Amniotic epithelial cell (primary cell): Measurements from ENCODE around the gene CDH23.

Source experiments
- DNase-seq: peaks from one replicate; pipeline ENCODE4 v3.0.0-alpha.2; 2010; ENCODE audit warnings: low read depth

CDH23 gene

GRCh38 chr10:71538608-71539260 is 142.0 kb downstream of the CDH23 start:
- no peak for DNase-seq

DNA sequence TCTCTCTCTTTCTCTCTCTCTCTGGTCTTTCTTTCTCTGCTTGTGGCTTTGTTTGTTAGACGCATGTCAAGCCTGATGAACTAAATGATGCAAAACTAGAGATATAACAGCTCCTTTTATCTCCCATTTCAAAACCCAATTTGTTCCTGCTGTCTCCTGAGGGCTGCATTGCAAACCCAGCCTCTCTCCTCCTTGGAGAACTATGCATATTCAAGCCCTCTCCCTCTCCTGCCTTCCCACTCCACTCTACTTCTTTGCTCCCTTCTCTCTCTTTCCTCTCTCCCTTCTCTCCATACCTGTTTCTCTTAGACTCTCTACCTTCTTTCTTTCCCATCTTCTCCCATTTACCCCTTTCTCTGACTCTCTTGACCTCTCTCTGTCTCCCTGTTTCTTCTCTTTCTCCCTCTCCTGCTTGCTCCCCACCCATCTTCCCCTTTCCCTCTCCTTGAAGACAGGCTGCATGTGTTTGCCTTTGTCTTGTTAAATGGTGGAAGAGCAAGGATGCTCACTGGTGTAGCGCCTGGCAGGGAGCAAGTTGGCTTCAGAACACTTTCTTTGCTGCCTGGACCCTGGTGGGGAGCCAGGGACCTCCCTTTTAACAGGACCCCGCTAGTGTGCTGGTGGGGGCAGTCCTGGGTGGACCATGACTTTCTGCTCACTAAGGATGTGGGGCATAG is 142.9 kb downstream of the CDH23 start:
- DNase-seq, result no peak

GRCh38 chr10:71542478-71542877 is 145.8 kb downstream of the CDH23 start:
- no peak for DNase-seq

DNA sequence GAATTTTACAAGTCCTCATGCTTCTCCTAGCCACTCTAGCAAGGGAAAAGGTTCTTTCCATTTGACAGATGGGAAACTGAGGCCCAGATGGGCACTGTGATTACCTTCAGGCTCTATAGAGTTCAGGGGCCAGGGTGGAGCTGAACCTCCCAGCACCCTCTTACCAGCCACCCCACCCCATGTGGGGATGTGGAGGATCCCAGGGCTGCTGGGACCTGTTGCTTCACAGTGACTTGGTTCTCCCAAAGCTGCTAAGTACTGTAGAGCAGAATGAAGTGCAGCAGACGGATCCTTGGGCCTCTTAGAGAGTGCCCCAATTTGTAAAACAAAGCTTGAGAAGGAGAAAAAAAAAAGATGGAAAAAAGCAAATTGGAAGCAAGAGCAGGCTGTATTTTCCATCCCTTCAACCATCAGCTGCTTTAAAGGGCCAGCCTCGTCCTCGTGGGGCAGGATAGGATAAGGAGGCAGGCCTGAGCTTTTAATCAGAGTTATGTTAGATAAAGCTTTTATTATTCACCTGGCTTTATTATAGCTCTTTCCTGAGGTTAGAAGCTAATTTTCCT is 147.0 kb downstream of the CDH23 start:
- no peak for DNase-seq

DNA sequence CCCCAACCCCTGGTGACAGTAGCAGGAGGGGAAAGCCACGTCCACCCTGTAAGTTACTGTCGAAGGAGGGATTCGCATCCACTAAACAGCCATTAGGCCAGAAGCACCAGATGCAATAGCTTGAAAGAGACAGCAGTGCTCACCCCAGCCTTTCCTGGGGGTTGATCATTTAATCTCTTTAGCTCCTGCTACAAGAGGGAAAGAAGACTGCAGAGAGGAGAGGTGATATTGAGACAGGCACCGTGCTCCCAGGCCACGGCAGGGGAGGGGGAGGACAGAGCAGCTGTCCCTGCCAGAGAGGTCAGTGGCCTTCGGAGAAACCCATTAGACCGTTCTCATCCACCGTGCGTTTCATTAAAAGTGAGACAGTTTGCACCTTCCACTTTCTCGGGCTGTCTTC is 148.3 kb downstream of the CDH23 start:
- DNase-seq, result no peak

- DNase-seq, result no peak
Observed at GRCh38 chr10:71546220-71546619, 149.5 kb downstream of the CDH23 start.

DNA sequence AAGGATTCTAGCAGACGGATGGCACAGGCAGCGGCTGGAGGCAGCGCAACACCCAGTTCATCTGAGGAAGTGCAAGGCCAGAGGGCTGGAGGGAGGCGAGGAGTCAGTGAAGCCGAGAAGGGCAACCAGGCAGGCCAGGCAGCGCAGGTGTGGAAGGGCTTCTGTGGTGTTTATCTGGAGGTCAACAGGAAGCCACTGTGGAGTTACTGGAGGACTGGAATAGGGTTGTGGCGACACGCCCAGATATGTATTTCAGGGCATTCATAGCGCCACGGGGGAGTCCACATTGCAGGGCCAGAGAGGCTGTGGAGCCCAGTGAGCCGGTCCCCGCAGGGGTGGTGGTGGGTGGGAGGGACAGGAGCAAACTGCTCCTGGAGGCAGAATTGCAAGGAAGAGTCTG is 150.6 kb downstream of the CDH23 start:
- no peak for DNase-seq

- DNase-seq, result peak; percentile 17
Observed at GRCh38 chr10:71547876-71548846, 151.4 kb downstream of the CDH23 start.

GRCh38 chr10:71549766-71550533 is 153.2 kb downstream of the CDH23 start:
- no peak for DNase-seq

GRCh38 chr10:71550628-71551027 is 153.9 kb downstream of the CDH23 start:
- no peak for DNase-seq

GRCh38 chr10:71551970-71552369 is 155.2 kb downstream of the CDH23 start:
- DNase-seq, result no peak

DNA sequence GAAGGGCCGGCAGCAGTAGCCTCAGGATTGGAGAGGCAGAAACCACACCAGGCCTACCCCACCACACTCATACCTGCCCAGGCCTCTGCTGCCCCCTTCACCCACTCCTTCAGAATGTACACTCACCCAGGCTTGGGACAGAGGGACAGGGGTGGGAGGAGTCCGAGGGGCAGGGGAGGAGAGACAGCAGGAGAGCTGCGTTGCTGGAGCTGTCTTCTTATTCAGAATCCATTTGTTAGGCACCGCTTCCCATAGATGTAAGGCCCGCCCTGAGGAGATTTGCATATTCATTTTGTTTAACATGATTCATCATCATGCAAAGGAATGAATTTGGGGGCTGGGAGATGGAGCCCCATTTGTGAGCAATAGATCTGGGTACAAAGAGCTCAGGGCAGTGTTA is 156.7 kb downstream of the CDH23 start:
- no peak for DNase-seq

GRCh38 chr10:71554671-71555070 is 158.0 kb downstream of the CDH23 start:
- DNase-seq, result no peak

- DNase-seq, result no peak
Observed at GRCh38 chr10:71555087-71555723, 158.5 kb downstream of the CDH23 start.

DNA sequence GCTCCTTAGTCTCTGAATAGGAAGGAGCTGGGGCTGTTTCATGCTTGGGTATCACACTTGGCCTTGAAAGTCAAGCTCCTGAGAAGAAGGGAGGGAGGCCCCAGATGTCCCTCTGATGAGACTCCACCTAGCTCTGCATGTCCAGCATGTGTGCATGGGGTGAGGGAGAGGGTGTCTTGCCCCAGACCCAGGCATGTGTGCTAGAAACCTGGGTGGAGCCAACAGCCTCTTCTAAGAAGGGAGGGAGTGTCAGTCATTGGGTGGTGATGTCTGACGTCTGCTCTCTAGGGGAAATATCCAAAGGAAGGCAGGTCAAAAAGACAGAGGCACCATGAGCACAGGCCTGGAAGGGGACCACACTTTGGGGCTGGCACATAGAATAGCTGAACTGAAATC is 159.0 kb downstream of the CDH23 start:
- DNase-seq, result no peak

GRCh38 chr10:71558991-71559390 is 162.3 kb downstream of the CDH23 start:
- no peak for DNase-seq

GRCh38 chr10:71561003-71561574 is 164.4 kb downstream of the CDH23 start:
- no peak for DNase-seq

GRCh38 chr10:71562181-71562580 is 165.5 kb downstream of the CDH23 start:
- no peak for DNase-seq

GRCh38 chr10:71562904-71563303 is 166.2 kb downstream of the CDH23 start:
- no peak for DNase-seq

DNA sequence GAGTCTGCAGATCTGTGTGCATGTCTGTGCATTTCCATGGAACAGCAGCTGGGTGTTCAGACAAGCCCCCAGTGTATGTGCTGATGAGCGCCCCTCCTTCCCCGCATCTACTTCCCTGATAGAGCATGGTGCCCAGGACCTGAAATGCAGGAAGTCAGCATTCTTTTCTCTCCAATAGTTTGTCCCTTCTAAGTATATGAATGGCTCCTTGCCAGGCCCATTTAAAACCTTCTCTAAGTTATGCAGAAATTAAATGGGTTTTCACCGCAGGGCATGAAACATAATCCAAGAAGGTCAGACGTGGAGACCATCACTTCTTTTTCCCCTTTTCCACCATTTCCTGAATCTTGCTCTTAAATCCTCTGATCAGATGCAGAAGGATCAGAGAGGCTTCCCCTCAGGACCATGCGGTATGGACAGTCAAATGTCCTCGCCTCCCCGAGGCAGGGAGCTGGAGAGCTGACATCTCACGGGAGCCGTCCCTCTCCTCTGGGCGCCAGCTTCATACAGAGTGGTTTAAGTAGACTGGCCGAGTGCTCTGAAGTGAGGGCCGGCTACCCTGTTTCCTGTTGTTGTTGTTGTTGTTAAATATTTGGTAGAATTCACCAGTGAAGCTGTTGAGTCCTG is 167.6 kb downstream of the CDH23 start:
- DNase-seq, result no peak
